Measurements from ENCODE around the gene TARS1.
A peak's percentile ranks its signal among the peaks of the same experiment; 100 is the strongest.
"Not testable (repeated sequence)": the region's sequence is repeated elsewhere in the genome, so short reads cannot be mapped to it uniquely, and the experiment has no call there.

The TARS1 gene

DNA sequence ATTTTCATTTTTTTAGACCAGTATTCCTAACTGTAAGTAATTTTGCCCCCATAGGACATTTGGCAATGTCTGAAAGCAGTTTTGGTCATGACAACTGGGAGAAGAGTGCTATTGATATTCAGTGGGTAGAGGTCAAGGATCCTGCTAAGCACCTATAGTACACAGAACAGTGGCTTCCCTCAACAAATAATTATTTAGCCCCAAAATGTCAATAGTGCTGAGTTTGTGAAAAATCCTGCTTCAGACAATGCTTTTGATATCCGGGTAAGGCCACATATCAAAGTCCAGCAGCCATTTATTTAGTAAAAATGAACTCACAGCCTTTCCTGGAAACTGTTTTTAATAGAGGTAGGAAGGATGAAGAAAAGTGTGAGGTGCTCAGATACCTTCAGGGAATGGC, 8.1 kb upstream of the TARS1 start:
- no peak overlapping the region for H3K27ac Mint-ChIP-seq
- H3K27me3 Mint-ChIP-seq (ENCODE audit: low read depth, poor library complexity), result peaks cover 2% of the 10 kb centered on the region
- peaks cover 2% of the 10 kb centered on the region for H3K36me3 Mint-ChIP-seq (ENCODE audit: low read depth)
- no peaks in the 10 kb centered on the region for H3K4me1 Mint-ChIP-seq
- peaks cover 23% of the 10 kb centered on the region for H3K9me3 Mint-ChIP-seq
- TF ChIP-seq, protein P1, sequence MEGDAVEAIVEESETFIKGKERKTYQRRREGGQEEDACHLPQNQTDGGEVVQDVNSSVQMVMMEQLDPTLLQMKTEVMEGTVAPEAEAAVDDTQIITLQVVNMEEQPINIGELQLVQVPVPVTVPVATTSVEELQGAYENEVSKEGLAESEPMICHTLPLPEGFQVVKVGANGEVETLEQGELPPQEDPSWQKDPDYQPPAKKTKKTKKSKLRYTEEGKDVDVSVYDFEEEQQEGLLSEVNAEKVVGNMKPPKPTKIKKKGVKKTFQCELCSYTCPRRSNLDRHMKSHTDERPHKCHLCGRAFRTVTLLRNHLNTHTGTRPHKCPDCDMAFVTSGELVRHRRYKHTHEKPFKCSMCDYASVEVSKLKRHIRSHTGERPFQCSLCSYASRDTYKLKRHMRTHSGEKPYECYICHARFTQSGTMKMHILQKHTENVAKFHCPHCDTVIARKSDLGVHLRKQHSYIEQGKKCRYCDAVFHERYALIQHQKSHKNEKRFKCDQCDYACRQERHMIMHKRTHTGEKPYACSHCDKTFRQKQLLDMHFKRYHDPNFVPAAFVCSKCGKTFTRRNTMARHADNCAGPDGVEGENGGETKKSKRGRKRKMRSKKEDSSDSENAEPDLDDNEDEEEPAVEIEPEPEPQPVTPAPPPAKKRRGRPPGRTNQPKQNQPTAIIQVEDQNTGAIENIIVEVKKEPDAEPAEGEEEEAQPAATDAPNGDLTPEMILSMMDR (IDR thresholded peaks at IDR 0.05), result no peak
- no peak for DNase-seq
- no peak overlapping the region for H3K4me3 Mint-ChIP-seq

DNA sequence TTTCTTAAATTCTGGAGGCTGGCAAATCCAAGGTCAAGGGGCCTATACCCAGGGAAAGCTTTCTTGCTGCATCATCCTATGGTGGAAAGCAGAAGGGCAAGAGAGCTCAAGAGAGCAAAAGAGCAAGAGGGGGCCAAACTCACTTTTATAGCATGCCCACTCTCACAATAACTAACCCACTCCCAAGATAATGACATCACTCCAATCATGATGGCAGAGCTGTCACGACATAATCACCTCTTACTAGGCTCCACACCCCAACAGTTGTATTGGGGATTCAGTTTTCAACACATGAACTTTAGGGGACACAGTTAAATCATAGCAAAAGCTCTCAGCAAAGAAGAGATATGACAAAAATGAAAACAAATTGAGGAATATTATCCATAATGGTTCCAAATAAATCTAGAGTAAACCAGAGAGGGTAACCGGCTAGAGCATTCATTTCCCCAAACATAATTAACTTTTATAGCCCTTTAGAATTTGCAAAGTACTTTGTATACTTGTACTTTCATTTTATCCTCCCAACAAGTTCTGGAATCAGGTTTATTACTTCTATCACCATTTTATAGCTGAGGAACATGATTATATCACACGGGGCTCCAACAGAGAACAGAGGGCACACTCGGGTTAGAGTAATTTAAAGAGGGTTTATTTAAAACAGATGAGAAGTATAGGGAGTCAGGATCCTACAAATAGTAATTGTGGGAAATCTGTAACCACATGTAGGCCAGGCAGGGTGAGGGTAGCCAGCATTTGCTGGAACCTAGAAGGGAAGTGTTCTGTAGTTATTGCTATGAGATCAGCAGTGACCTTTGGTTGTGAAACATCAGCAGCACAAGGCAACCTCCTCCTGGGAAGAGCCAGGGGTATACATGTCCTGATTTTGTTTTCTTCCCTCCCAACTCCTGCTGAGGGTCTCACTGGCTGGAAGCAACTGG, 7.2 kb upstream of the TARS1 start:
- H3K36me3 Mint-ChIP-seq (ENCODE audit: low read depth), result peaks cover 3% of the 10 kb centered on the region
- DNase-seq, result no peak
- H3K27ac Mint-ChIP-seq, result no peak overlapping the region

DNA sequence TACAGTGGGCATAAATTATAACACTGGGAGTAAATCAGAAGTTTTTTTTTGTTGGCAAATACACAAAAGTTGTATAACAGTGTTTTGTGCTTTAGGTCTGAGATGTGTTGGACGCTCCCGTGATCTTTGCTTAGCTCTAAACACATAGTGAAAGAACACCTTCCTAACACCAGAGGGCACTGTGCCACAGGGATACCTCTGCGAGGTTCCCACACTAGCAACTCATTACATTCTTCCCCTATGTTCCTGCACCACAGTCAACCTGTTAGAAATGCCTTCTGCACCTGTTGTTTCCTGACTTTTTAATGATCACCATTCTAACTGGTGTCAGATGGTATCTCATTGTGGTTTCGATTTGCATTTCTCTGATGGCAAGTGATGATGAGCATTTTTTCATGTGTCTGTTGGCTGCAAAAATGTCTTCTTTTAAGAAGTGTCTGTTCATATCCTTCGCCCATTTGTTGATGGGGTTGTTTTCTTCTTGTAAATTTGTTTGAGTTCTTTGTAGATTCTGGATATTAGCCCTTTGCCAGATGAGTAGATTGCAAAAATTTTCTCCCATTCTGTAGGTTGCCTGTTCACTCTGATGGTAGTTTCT, 4.8 kb upstream of the TARS1 start:
- H3K27ac Mint-ChIP-seq; H3K36me3 Mint-ChIP-seq (ENCODE audit: low read depth); H3K9me3 Mint-ChIP-seq; H3K4me3 Mint-ChIP-seq; H3K27me3 Mint-ChIP-seq (ENCODE audit: low read depth, poor library complexity); H3K4me1 Mint-ChIP-seq: not testable (repeated sequence)
- TF ChIP-seq, protein P1 (IDR thresholded peaks at IDR 0.05), result peak; percentile 73
- peak; percentile 65 for DNase-seq

More for the DNA sequence above, 7.2 kb upstream of the TARS1 start:
- H3K27me3 Mint-ChIP-seq (ENCODE audit: low read depth, poor library complexity), result peaks cover 2% of the 10 kb centered on the region
- no peaks in the 10 kb centered on the region for H3K4me1 Mint-ChIP-seq
- no peak overlapping the region for H3K4me3 Mint-ChIP-seq
- H3K9me3 Mint-ChIP-seq, result peaks cover 20% of the 10 kb centered on the region
- TF ChIP-seq, protein P1 (IDR thresholded peaks at IDR 0.05), result no peak

DNA sequence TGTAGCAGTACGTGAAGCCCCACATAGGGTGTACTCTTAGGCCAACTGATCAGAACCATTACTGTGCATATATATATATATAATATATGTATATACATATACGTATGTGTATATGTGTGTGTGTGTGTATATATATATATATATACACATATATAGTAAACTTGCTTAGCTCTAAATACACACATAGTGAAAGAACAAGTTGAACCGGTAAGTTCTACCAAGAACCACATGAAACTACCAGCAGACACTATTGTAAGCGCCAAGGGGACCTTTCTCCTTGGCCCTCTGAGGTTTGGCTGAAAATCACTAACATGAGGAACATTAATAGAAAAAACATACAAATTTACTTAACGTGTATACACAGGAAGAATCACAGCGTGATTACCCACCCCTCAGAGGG, 1.8 kb upstream of the TARS1 start:
- Mint-ChIP-seq H3K4me1 (no peaks in the 10 kb centered on the region), H3K9me3 (no peaks in the 10 kb centered on the region), H3K27me3 (ENCODE audit: low read depth, poor library complexity) (no peaks in the 10 kb centered on the region), H3K27ac (no peak overlapping the region), H3K36me3 (ENCODE audit: low read depth) (peaks cover 11% of the 10 kb centered on the region), H3K4me3 (peak overlapping the region; percentile 49)
- DNase-seq, result no peak
- TF ChIP-seq, protein P1 (IDR thresholded peaks at IDR 0.05), result no peak

DNA sequence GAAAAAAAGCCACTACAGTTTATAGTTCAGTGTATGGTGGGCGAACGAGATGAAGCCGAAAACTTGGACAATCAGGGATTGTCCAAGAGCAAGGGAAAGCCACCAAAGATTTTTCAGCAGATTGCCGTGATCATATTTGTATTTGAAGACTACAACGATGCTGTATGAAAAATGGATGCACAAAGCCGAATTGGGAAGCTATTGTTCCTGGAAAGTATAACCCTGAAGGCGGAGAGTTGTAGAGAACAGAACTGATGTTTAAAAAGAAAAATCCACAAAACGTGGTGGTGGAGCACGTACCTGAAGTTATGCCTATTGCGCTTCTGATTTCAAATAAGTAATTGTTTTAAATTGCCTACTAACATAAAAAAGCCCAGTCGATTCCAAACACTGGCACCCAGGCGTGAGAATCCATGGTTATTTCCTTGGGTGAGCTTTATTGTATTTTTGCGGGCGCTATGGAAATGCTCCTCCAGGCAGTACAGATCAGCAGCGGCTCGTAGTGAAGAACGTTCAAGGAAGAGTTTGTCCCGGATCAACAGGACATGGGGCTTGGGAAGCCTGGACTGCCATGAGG, 772 bp upstream of the TARS1 start:
- Mint-ChIP-seq H3K36me3 (ENCODE audit: low read depth) (peaks cover 19% of the 10 kb centered on the region), H3K4me3 (no peak overlapping the region), H3K4me1 (peaks cover 7% of the 10 kb centered on the region), H3K9me3 (no peaks in the 10 kb centered on the region), H3K27ac (no peak overlapping the region), H3K27me3 (ENCODE audit: low read depth, poor library complexity) (no peaks in the 10 kb centered on the region)
- DNase-seq, result no peak
- TF ChIP-seq, protein P1 (IDR thresholded peaks at IDR 0.05), result no peak

All from nephron progenitor cell (in vitro differentiated cells).